Common myeloid progenitor, CD34-positive (primary cell): ENCODE data around the gene OR6F1.

Experiments
- CTCF ChIA-PET: fragments of 350-600 bp; sonication (Branson Sonifier 250); formaldehyde crosslinking; loops from one replicate; lab custom pipeline; 2021; ENCODE audit warnings: antibody characterized with exemption; lab: Charles Lee
- POLR2A ChIA-PET: fragments of 350-600 bp; sonication (Branson Sonifier 250); formaldehyde crosslinking; loops from one replicate; lab custom pipeline; 2021; ENCODE audit warnings: antibody characterized with exemption; lab: Charles Lee
- DNase-seq, 3 donors: peaks; one replicate each; pipeline versions ENCODE4 v3.0.0 to v3.0.0-alpha.2; 2013
- H3K27ac ChIP-seq, 2 experiments: 1 replicate in 1 of 2; 2 replicates in 1 of 2; pipeline ENCODE4 v1.7.0; 2013; ENCODE audit warnings: inconsistent platforms in 2 of 2, low read length in 2 of 2, mild to moderate bottlenecking in 2 of 2, low read depth in 1 of 2, moderate library complexity in 1 of 2; ENCODE audit not compliant: severe bottlenecking in 2 of 2, insufficient read depth in 1 of 2, poor library complexity in 1 of 2
- H3K27me3 ChIP-seq, 5 experiments: replicated peaks in 2 of 5; 1 replicate in 3 of 5; 2 replicates in 2 of 5; pipeline versions ENCODE4 v1.6.1 to v1.7.0; 2013; ENCODE audit warnings: low read length in 4 of 5, mild to moderate bottlenecking in 2 of 5, moderate library complexity in 2 of 5, inconsistent platforms in 1 of 5; ENCODE audit not compliant: insufficient read depth in 5 of 5, control insufficient read depth in 4 of 5
- H3K36me3 ChIP-seq, 4 experiments: 1 replicate in 2 of 4; 2 replicates in 2 of 4; pipeline versions ENCODE4 v1.6.1 to v1.7.0; 2013; ENCODE audit warnings: low read length in 3 of 4, control low read depth in 1 of 4, mild to moderate bottlenecking in 1 of 4; ENCODE audit not compliant: control insufficient read depth in 4 of 4, insufficient read depth in 4 of 4
- H3K4me1 ChIP-seq, 4 experiments: 1 replicate in 3 of 4; 2 replicates in 1 of 4; pipeline versions ENCODE4 v1.6.1 to v1.7.1; 2013; ENCODE audit warnings: low read length in 3 of 4, mild to moderate bottlenecking in 3 of 4, control low read depth in 1 of 4, inconsistent platforms in 1 of 4, moderate library complexity in 1 of 4; ENCODE audit not compliant: control insufficient read depth in 4 of 4, insufficient read depth in 4 of 4; ENCODE audit errors: control extremely low read depth in 1 of 4
- H3K4me3 ChIP-seq, 7 experiments: 1 replicate in 4 of 7; 2 replicates in 3 of 7; pipeline versions ENCODE4 v1.5.1 to v1.7.0; 2013; ENCODE audit warnings: mild to moderate bottlenecking in 7 of 7, low read length in 6 of 7, moderate library complexity in 6 of 7, inconsistent platforms in 2 of 7, low read depth in 2 of 7, control low read depth in 1 of 7; ENCODE audit not compliant: insufficient read depth in 4 of 7, control insufficient read depth in 1 of 7; ENCODE audit errors: extremely low read depth in 1 of 7
- H3K9me3 ChIP-seq, 5 experiments: 1 replicate in 4 of 5; 2 replicates in 1 of 5; pipeline versions ENCODE4 v1.6.1 to v1.7.1; 2013; ENCODE audit warnings: low read length in 4 of 5, mild to moderate bottlenecking in 2 of 5, inconsistent platforms in 1 of 5, low read depth in 1 of 5, moderate library complexity in 1 of 5; ENCODE audit not compliant: control insufficient read depth in 4 of 5, insufficient read depth in 2 of 5; ENCODE audit errors: control extremely low read depth in 1 of 5
- WGBS: methylation state at CpG from one replicate; pipeline ENCODE4 v1.1.5; 2013; ENCODE audit not compliant: insufficient coverage; 5-methylcytosine and 5-hydroxymethylcytosine counted together

Gene OR6F1

GRCh38 chr1:247701338-247701737 is 15.1 kb downstream of the OR6F1 start:
- no peak overlapping the region for H3K27ac ChIP-seq
- no peaks in the 10 kb centered on the region for H3K9me3 ChIP-seq
- peak; percentile 6 to 72 (median 55) for DNase-seq
- H3K36me3 ChIP-seq, result no peaks in the 10 kb centered on the region
- H3K4me1 ChIP-seq, result peaks cover 0 to 9% (median 0%) of the 10 kb centered on the region in 4 experiments
- no peaks in the 10 kb centered on the region for H3K27me3 ChIP-seq
- ChIA-PET CTCF (no interaction called here), POLR2A (no interaction called here)
- H3K4me3 ChIP-seq, result peak overlapping the region in 1 of 7 experiments; percentile 9
- no CpG with 5 or more reads among the region's 1 CpG for WGBS

GRCh38 chr1:247681288-247681897 is 35.1 kb downstream of the OR6F1 start:
- WGBS, result 0% methylated on average over 1 of the region's 7 CpGs
- POLR2A ChIA-PET, result interaction anchor here (0.6 kb wide), 1 partner anchor 114 kb away, joined by 4 read pairs; no protein-coding TSS in a partner anchor
- CTCF ChIA-PET, result interaction anchor here (0.6 to 3.2 kb wide), 12 partner anchors 12 to 595 kb away, joined by 3 to 12 read pairs (median 3); partner anchors contain the start of gene TRIM58
- peak overlapping the region in 1 of 7 experiments; percentile 5 for H3K4me3 ChIP-seq
- peaks cover 0 to 2% (median 0%) of the 10 kb centered on the region in 4 experiments for H3K4me1 ChIP-seq
- DNase-seq, result peak; percentile 86 to 93 (median 90)
- no peak overlapping the region for H3K27ac ChIP-seq
- no peaks in the 10 kb centered on the region for H3K36me3 ChIP-seq
- no peaks in the 10 kb centered on the region for H3K9me3 ChIP-seq
- no peaks in the 10 kb centered on the region for H3K27me3 ChIP-seq

DNA sequence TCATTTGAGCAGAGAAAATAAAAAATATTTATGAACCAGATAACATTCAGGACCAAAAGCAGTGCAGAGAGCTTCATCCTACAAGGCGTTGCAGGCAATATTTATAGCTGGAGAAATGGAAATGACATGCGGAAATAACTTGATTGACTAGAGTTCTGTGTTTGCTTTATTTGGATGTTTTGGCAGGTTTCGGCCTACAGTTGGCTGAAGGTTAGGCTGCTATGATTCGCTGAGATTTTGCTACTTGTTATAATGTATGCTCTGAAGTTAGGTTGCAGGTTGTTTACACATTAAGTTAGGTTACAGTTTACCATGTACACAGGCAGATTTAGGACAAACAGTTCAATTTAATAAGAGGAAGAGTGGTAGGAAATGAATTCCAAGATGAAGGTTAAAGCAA is 36.3 kb downstream of the OR6F1 start:
- Histone ChIP-seq H3K4me1 (peaks cover 0 to 2% (median 0%) of the 10 kb centered on the region in 4 experiments), H3K4me3 (no peak overlapping the region), H3K27me3 (no peaks in the 10 kb centered on the region), H3K27ac (no peak overlapping the region), H3K36me3 (no peaks in the 10 kb centered on the region), H3K9me3 (no peaks in the 10 kb centered on the region)
- POLR2A ChIA-PET, result no interaction called here
- CTCF ChIA-PET, result interaction anchor here (0.9 to 2.7 kb wide), 8 partner anchors 11 to 234 kb away, joined by 3 to 9 read pairs (median 4); no protein-coding TSS in a partner anchor
- 93% methylated on average over 2 of the region's 4 CpGs for WGBS
- no peak for DNase-seq

GRCh38 chr1:247679639-247680038 is 36.8 kb downstream of the OR6F1 start, which contains the start of gene OR13G1:
Gene OR13G1 (minus strand): TSS chr1:247679739. CDS start chr1:247673041, 6,698 bp downstream.
- Histone ChIP-seq H3K27ac (no peak within 1 kb of the TSS), H3K27me3 (no peaks in the 10 kb centered on the region), H3K4me1 (peaks cover 0 to 2% (median 0%) of the 10 kb centered on the region in 4 experiments), H3K4me3 (no peak within 1 kb of the TSS), H3K9me3 (no peaks in the 10 kb centered on the region), H3K36me3 (no peaks in the 10 kb centered on the region)
- WGBS, result no CpG with 5 or more reads among the region's 1 CpG
- no peak for DNase-seq
- ChIA-PET CTCF (interaction anchor here (1.5 to 1.7 kb wide), 3 partner anchors 11 to 181 kb away, joined by 4 to 5 read pairs (median 4); no protein-coding TSS in a partner anchor), POLR2A (no interaction called here)

DNA sequence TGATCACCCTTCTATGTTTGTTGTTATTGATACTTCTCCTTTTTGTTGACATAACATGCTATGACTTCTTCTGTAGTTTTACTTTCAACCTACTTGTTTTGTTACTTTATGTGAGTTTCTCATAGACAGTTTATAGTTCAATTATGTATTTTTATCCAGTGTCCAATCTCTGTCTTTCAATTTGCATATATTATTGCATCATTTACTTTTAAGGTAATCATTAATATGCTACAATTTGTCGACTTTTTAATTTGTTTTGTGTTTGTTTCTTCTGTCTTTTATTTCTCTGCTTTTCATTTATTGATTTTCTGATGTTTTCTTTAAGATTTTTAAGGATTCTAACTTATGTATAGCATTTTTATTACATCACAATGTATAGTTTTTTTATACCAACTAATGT is 47.2 kb downstream of the OR6F1 start:
- no peaks in the 10 kb centered on the region for H3K36me3 ChIP-seq
- ChIA-PET POLR2A (no interaction called here), CTCF (interaction anchor here (1.0 kb wide), 1 partner anchor 11 kb away, joined by 4 read pairs; the partner anchor contains the start of gene OR13G1)
- H3K4me3 ChIP-seq, result no peak overlapping the region
- peaks cover 0 to 11% (median 0%) of the 10 kb centered on the region in 5 experiments for H3K9me3 ChIP-seq
- H3K27me3 ChIP-seq, result no peaks in the 10 kb centered on the region
- no peak for DNase-seq
- no peak overlapping the region for H3K27ac ChIP-seq
- H3K4me1 ChIP-seq, result no peaks in the 10 kb centered on the region
- no CpG with 5 or more reads among the region's 1 CpG for WGBS
